8988T (cell line): ENCODE measurements around the gene YPEL2.

Experiments
- DNase-seq: peaks from one replicate; pipeline ENCODE4 v3.0.0; 2011

The YPEL2 gene

GRCh38 chr17:59357219-59357697 is 25.8 kb downstream of the YPEL2 start:
- DNase-seq = no peak

GRCh38 chr17:59357929-59358328 is 26.5 kb downstream of the YPEL2 start:
- no peak for DNase-seq

- no peak for DNase-seq
These were observed 29.9 kb downstream of the YPEL2 start for GRCh38 chr17:59361386-59361785.

- DNase-seq = no peak
These were observed 30.7 kb downstream of the YPEL2 start for GRCh38 chr17:59361916-59362810.

- DNase-seq = no peak
These were observed 31.4 kb downstream of the YPEL2 start for GRCh38 chr17:59362811-59363205.

- no peak for DNase-seq
These were observed 34.0 kb downstream of the YPEL2 start for GRCh38 chr17:59365383-59365981.

GRCh38 chr17:59366040-59366757 is 34.7 kb downstream of the YPEL2 start:
- no peak for DNase-seq

GRCh38 chr17:59366773-59367656 is 35.6 kb downstream of the YPEL2 start:
- DNase-seq = no peak

GRCh38 chr17:59367657-59368045 is 36.2 kb downstream of the YPEL2 start:
- no peak for DNase-seq

GRCh38 chr17:59368218-59368857 is 36.9 kb downstream of the YPEL2 start:
- no peak for DNase-seq

- no peak for DNase-seq
These were observed 37.8 kb downstream of the YPEL2 start for GRCh38 chr17:59369031-59369975.

- DNase-seq = no peak
These were observed 39.3 kb downstream of the YPEL2 start for GRCh38 chr17:59370593-59371299.

- DNase-seq = no peak
These were observed 40.1 kb downstream of the YPEL2 start for GRCh38 chr17:59371416-59372100.

- no peak for DNase-seq
These were observed 40.8 kb downstream of the YPEL2 start for GRCh38 chr17:59372138-59372751.

GRCh38 chr17:59373882-59374495 is 42.5 kb downstream of the YPEL2 start:
- no peak for DNase-seq

GRCh38 chr17:59374612-59375011 is 43.2 kb downstream of the YPEL2 start:
- DNase-seq = no peak

GRCh38 chr17:59375857-59376256 is 44.4 kb downstream of the YPEL2 start:
- no peak for DNase-seq

GRCh38 chr17:59376506-59376905 is 45.1 kb downstream of the YPEL2 start:
- DNase-seq = no peak

GRCh38 chr17:59377410-59377809 is 46.0 kb downstream of the YPEL2 start:
- no peak for DNase-seq
